DND-41 (cell line): ENCODE data around the gene ADCY2.

ENCODE experiments used
- CTCF ChIP-seq: IDR thresholded peaks from 2 replicates; pipeline ENCODE4 v1.5.1; 2012; ENCODE audit warnings: borderline replicate concordance, low read length, moderate library complexity, mild to moderate bottlenecking; ENCODE audit not compliant: poor library complexity, severe bottlenecking; ENCODE audit errors: extremely low read depth
- EZH2 ChIP-seq: IDR thresholded peaks from 3 replicates; pipeline ENCODE4 v1.6.1; 2012; ENCODE audit warnings: borderline replicate concordance, low read depth, mild to moderate bottlenecking, moderate library complexity, low read length, inconsistent platforms; ENCODE audit not compliant: severe bottlenecking

GRCh38 chr5:7419846-7420245, 23.9 kb downstream of the ADCY2 start:
- TF ChIP-seq CTCF, result no peak
- no peak for TF ChIP-seq EZH2
